ENCODE data around the gene MRPL41.
"Not testable (repeated sequence)": the region's sequence is repeated elsewhere in the genome, so short reads cannot be mapped to it uniquely, and the experiment has no call there.

MRPL41 gene

GRCh38 chr9:137545123-137545522, 6.6 kb upstream of the MRPL41 start:
- no peak for DNase-seq (ENCODE audit: low read depth)
- H3K4me3 ChIP-seq (ENCODE audit: low read depth, low read length): no peak overlapping the region
- in situ Hi-C loops (cut with HindIII; ENCODE audit: low sequenced_read_pairs): no loop called here
- no peak for TF ChIP-seq CTCF (IDR thresholded peaks at IDR 0.05; ENCODE audit: low read depth, low read length, missing control alignments)

DNA sequence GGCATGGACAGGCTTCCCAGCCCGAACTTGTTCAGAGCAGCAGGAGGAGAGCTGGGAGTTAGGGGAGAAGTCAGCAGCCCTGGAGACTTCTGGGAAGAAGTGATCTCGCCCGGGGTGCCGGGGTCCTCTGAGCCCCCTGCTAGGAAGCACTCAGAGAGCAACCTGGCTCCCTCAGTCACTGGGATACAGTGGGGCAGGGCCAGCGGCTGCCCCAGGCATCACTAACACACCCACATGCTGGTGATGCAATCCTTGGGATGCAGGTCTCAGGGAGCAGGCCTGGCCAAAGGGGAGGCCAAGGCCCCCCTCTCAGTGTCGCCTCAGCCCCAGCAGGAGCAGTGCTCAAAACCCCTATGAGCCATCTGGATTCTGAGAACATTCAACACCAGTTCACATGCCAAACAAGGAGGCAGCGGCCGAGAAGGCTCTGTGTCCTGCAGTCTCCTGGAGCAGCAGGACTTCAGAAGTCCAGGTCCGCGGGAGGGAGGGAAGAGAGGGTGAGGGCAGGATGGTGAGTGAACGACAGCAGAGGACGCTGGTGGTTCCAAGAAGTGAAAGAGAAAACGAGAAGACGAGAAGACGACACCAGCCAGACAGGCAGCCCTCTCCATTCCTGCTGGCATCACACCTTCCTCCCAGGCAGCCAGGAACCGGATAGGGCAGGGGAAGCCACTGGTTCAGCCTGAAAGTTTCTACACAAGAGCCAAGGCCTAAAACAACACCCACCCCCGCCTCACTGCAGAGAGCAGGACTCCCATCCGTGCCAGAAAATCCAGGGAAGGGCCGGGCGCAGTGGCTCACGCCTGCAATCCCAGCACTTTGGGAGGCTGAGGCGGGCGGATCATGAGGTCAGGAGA, 3.8 kb upstream of the MRPL41 start:
- in situ Hi-C loops (cut with HindIII; ENCODE audit: low sequenced_read_pairs): no loop called here
- TF ChIP-seq CTCF (IDR thresholded peaks at IDR 0.05; ENCODE audit: low read depth, low read length, missing control alignments): no peak
- DNase-seq (ENCODE audit: low read depth): no peak
- H3K4me3 ChIP-seq (ENCODE audit: low read depth, low read length): no peak overlapping the region

DNA sequence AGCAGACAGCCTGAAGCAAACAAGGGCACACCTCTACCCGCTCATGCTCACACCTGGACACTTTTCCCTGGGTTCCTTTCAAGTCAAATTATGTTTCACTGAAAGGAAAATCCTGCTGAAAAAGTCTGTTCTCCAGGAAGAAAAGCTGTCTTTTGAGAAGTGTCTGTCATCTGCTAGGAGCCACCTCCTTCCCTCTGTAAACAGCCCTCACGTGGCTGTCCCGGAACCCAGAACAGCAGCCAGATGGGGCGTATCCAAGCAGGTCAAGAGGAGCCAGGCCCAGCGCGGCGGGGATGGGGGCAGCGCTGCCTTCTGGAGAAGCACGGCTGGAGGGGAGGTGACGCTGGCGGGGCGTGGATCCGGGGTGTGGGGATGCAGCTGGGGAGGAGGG, 1.5 kb upstream of the MRPL41 start, which contains the start of gene PNPLA7:
Gene PNPLA7, minus strand, starts transcription at position 172 of the 391 bp plus-strand sequence. CDS start 205 bp downstream, outside the sequence.
- in situ Hi-C loops (cut with HindIII; ENCODE audit: low sequenced_read_pairs): no loop called here
- no peak for DNase-seq (ENCODE audit: low read depth)
- TF ChIP-seq CTCF (IDR thresholded peaks at IDR 0.05; ENCODE audit: low read depth, low read length, missing control alignments): no peak
- H3K4me3 ChIP-seq (ENCODE audit: low read depth, low read length): peak within 1 kb of the TSS; percentile 65

DNA sequence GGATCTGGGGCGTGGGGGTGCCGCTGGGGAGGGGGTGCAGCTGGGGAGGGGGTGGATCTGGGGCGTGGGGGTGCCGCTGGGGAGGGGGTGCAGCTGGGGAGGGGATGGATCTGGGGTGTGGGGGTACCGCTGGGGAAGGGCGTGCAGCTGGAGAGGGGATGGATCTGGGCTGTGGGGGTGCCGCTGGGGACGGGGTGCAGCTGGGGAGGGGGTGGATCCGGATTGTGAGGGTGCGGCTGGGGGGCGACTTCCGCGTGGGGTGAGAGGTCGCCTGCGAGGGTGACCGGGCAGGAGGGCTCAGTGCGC, 768 bp upstream of the MRPL41 start:
- in situ Hi-C loops (cut with HindIII; ENCODE audit: low sequenced_read_pairs): not testable (repeated sequence)

GRCh38 chr9:137552022-137552768, 516 bp downstream of the MRPL41 start:
- H3K4me3 ChIP-seq (ENCODE audit: low read depth, low read length): peak overlapping the region; percentile 79
- no peak for TF ChIP-seq CTCF (IDR thresholded peaks at IDR 0.05; ENCODE audit: low read depth, low read length, missing control alignments)
- DNase-seq (ENCODE audit: low read depth): no peak
- in situ Hi-C loops (cut with HindIII; ENCODE audit: low sequenced_read_pairs): no loop called here

More for the DNA sequence above, 768 bp upstream of the MRPL41 start:
- peak overlapping the region; percentile 65 for H3K4me3 ChIP-seq (ENCODE audit: low read depth, low read length)
- not testable (repeated sequence) for DNase-seq (ENCODE audit: low read depth)

DNA sequence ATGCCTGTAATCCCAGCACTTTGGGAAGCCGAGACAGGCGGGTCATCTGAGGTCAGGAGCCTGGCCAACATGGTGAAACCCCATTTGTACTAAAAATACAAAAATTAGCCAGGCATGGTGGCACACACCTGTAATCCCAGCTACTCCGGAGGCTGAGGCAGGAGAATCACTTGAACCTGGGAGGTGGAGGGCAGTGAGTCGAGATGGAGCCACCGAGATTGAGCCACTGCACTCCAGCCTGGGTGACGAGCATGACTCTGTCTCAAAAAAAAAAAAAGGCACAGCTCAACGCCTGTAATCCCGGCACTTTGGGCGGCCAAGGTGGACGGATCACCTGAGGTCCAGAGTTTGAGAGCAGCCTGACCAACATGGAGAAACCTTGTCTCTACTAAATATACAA, 2.0 kb downstream of the MRPL41 start:
- in situ Hi-C loops (cut with HindIII; ENCODE audit: low sequenced_read_pairs); DNase-seq (ENCODE audit: low read depth): not testable (repeated sequence)

GRCh38 chr9:137554349-137554748, 2.7 kb downstream of the MRPL41 start:
- DNase-seq (ENCODE audit: low read depth): no peak
- TF ChIP-seq CTCF (IDR thresholded peaks at IDR 0.05; ENCODE audit: low read depth, low read length, missing control alignments): no peak
- in situ Hi-C loops (cut with HindIII; ENCODE audit: low sequenced_read_pairs): no loop called here
- no peak overlapping the region for H3K4me3 ChIP-seq (ENCODE audit: low read depth, low read length)

More for the DNA sequence above, 2.0 kb downstream of the MRPL41 start:
- H3K4me3 ChIP-seq (ENCODE audit: low read depth, low read length): not testable (repeated sequence)
